Left cardiac atrium (tissue), 4 donors: ENCODE data around the gene LTBP2. TPM values are rescaled to one million over a fixed set of nuclear protein-coding genes. Genes with fewer than 3 reads are reported as not detected.

Experiments
- ATAC-seq, 2 donors: fragments of 200-7000 bp; cut with Tn5 transposase; one replicate each; pipeline ENCODE4 v1.9.1; 2020; ENCODE audit warnings: mild to moderate bottlenecking in 2 of 2, moderate library complexity in 2 of 2
- DNase-seq: peaks from one replicate; pipeline ENCODE4 v3.0.0-alpha.2; 2020
- intact Hi-C, 2 donors: fragments of 100-400 bp; cut with DNase I; formaldehyde crosslinking; loops; one replicate each; pipeline versions ENCODE4 v1.14.1 to v1.15.1; 2022 to 2023
- total RNA-seq, 2 donors: library from RNA; stranded (reverse); fragmentation: NEBNext Ultra II Directional; extraction: Animal tissue kit (Norgen Biotek cat#: 25700); gene quantifications; one replicate each; pipeline ENCODE4 v1.2.1, GENCODE V29; 2021
- donor health status: DM: no; HTN: yes; CAD: no.
- donor health status: DM: no; HTN: yes; CAD: no; lungs with severe emphysema.
- donor health status: DM: yes; HTN: yes; CAD: no.
- donor health status: Dilated cardiomyopathy.

LTBP2 gene
- total RNA-seq, 2 donors from 2014 or later, result 25.4 to 43.3 TPM

- peak in 1 of 2 donors; percentile 35 for ATAC-seq
- intact Hi-C loops, result no loop called here
- DNase-seq, result no peak
These were observed 32.4 kb downstream of the LTBP2 start for GRCh38 chr14:74579447-74580274.

- no peak for DNase-seq
- ATAC-seq, result no peak
- intact Hi-C loops, result no loop called here
These were observed 33.6 kb downstream of the LTBP2 start for GRCh38 chr14:74578479-74578878.

- ATAC-seq (no peak), DNase-seq (no peak)
- intact Hi-C loops, result no loop called here
These were observed 34.1 kb downstream of the LTBP2 start for GRCh38 chr14:74577948-74578275.

GRCh38 chr14:74577247-74577947, 34.6 kb downstream of the LTBP2 start:
- no peak for DNase-seq
- intact Hi-C loops, result no loop called here
- peak; percentile 12 to 27 for ATAC-seq

GRCh38 chr14:74575936-74576335, 36.1 kb downstream of the LTBP2 start:
- intact Hi-C loops, result no loop called here
- no peak for DNase-seq
- ATAC-seq, result no peak

- intact Hi-C loops, result no loop called here
- DNase-seq, result no peak
- no peak for ATAC-seq
These were observed 36.5 kb downstream of the LTBP2 start for GRCh38 chr14:74575507-74575906.

- no peak for DNase-seq
These were observed 37.3 kb downstream of the LTBP2 start for GRCh38 chr14:74574706-74575105.

GRCh38 chr14:74574090-74574433, 38.0 kb downstream of the LTBP2 start:
- intact Hi-C loops, result no loop called here
- ATAC-seq (no peak), DNase-seq (no peak)

More at GRCh38 chr14:74574706-74575105, 37.3 kb downstream of the LTBP2 start:
- intact Hi-C loops, result no loop called here
- no peak for ATAC-seq

GRCh38 chr14:74573421-74574089, 38.5 kb downstream of the LTBP2 start:
- ATAC-seq, result no peak
- intact Hi-C loops, result no loop called here
- no peak for DNase-seq

GRCh38 chr14:74572726-74573301, 39.2 kb downstream of the LTBP2 start:
- intact Hi-C loops, result no loop called here
- no peak for DNase-seq

GRCh38 chr14:74571901-74572725, 39.9 kb downstream of the LTBP2 start:
- DNase-seq, result peak; percentile 41
- peak; percentile 25 to 78 for ATAC-seq
- intact Hi-C loops, result no loop called here

More at GRCh38 chr14:74572726-74573301, 39.2 kb downstream of the LTBP2 start:
- ATAC-seq, result no peak

GRCh38 chr14:74571441-74571841, 40.6 kb downstream of the LTBP2 start:
- intact Hi-C loops, result no loop called here
- DNase-seq (peak; percentile 59), ATAC-seq (peak in 1 of 2 donors; percentile 23)

GRCh38 chr14:74570696-74571095, 41.3 kb downstream of the LTBP2 start:
- intact Hi-C loops, result no loop called here
- no peak for ATAC-seq
- no peak for DNase-seq

- intact Hi-C loops, result no loop called here
- no peak for ATAC-seq
- DNase-seq, result no peak
These were observed 42.0 kb downstream of the LTBP2 start for GRCh38 chr14:74569806-74570591.

GRCh38 chr14:74569387-74569786, 42.6 kb downstream of the LTBP2 start:
- ATAC-seq, result no peak
- intact Hi-C loops, result no loop called here
- DNase-seq, result no peak

GRCh38 chr14:74568911-74569310, 43.1 kb downstream of the LTBP2 start:
- peak in 1 of 2 donors; percentile 34 for ATAC-seq

GRCh38 chr14:74568380-74568649, 43.7 kb downstream of the LTBP2 start:
- DNase-seq, result no peak
- intact Hi-C loops, result no loop called here
- no peak for ATAC-seq

More at GRCh38 chr14:74568911-74569310, 43.1 kb downstream of the LTBP2 start:
- intact Hi-C loops, result no loop called here
- peak; percentile 58 for DNase-seq

- DNase-seq (no peak), ATAC-seq (no peak)
- intact Hi-C loops, result no loop called here
These were observed 44.2 kb downstream of the LTBP2 start for GRCh38 chr14:74567646-74568379.
